22Rv1 (cell line): ENCODE data around the gene MORN1.

Experiments used
- ZFX ChIP-seq: fragments of 450-650 bp; IDR thresholded peaks from 2 replicates; pipeline ENCODE4 v1.6.1; 2017; ENCODE audit warnings: antibody characterized with exemption, borderline replicate concordance
- TF ChIP-seq, protein P1 (sequence below): fragments of 450-650 bp; IDR thresholded peaks from 2 replicates; pipeline ENCODE4 v1.5.1; 2017; ENCODE audit warnings: mild to moderate bottlenecking

DNA sequence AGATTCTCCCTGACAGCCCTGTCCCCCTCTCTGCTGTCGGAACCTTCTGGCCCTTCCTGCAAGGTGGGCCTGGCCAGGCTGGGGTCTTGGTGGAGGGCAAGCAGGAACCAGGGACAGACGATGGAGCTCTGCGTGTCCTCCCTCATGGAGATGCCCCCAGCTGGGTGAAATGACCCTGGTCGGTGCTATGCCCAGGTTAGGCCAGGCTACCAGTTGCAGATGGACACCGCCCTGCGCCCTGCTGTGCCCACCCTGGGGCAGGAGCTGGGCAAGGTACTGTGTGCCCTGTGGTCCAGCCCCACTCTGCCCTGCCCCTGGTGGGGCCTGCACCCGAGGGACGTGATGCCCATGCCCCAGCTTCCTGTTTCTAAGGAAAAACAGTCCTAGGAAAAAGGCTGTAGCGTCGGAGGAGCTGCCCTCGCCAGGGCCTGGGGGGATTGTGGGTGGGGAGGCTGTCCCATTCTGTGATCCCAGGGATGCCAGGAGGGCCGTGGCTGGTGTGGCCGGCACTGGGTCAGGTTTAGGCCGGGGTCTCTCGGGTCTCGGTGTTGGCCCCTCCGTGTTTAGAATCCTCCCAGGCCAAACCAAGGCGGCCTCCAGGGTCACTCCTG, 77.6 kb downstream of the MORN1 start:
- TF ChIP-seq, protein P1, sequence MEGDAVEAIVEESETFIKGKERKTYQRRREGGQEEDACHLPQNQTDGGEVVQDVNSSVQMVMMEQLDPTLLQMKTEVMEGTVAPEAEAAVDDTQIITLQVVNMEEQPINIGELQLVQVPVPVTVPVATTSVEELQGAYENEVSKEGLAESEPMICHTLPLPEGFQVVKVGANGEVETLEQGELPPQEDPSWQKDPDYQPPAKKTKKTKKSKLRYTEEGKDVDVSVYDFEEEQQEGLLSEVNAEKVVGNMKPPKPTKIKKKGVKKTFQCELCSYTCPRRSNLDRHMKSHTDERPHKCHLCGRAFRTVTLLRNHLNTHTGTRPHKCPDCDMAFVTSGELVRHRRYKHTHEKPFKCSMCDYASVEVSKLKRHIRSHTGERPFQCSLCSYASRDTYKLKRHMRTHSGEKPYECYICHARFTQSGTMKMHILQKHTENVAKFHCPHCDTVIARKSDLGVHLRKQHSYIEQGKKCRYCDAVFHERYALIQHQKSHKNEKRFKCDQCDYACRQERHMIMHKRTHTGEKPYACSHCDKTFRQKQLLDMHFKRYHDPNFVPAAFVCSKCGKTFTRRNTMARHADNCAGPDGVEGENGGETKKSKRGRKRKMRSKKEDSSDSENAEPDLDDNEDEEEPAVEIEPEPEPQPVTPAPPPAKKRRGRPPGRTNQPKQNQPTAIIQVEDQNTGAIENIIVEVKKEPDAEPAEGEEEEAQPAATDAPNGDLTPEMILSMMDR = no peak
- no peak for TF ChIP-seq ZFX
